Measurements from ENCODE around the gene SOX5. TPM values are rescaled to one million over a fixed set of nuclear protein-coding genes. Genes with fewer than 3 reads are reported as not detected.
"Not testable (repeated sequence)": the region's sequence is repeated elsewhere in the genome, so short reads cannot be mapped to it uniquely, and the experiment has no call there.

The SOX5 gene
- total RNA-seq, 1 donor from 2014 or later = 11.1 TPM

DNA sequence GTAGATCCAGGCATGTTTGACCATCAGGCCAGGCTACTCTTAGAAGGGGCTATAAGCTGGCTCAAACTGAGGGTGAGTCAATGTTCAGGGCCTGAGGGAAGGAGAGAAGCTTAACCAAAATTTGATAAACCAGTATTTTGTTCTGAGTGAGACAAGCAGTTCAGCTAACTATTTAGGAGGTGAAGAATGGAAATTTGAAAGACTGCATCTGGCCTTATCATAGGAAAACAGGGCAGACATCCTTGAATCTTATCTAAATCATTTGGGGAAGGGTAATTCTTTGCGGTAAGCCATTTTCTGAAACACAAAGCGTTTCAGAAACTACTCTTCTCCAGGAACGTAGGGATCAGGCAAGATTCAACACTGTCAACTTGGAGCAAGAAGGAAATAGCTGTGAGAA is 447.2 kb downstream of the SOX5 start:
- no peak for TF ChIP-seq CTCF (IDR thresholded peaks at IDR 0.05)
- DNase-seq (ENCODE audit: low spot score) = no peak
- no peak overlapping the region for H3K4me3 Mint-ChIP-seq (ENCODE audit: unreplicated experiment)
- no peaks in the 10 kb centered on the region for H3K36me3 Mint-ChIP-seq (ENCODE audit: low read depth)
- H3K4me1 Mint-ChIP-seq (ENCODE audit: low read depth) = no peaks in the 10 kb centered on the region
- H3K9me3 Mint-ChIP-seq (ENCODE audit: low read depth) = peaks cover 15% of the 10 kb centered on the region
- H3K27me3 Mint-ChIP-seq (ENCODE audit: low read depth) = no peaks in the 10 kb centered on the region
- no peak overlapping the region for H3K27ac Mint-ChIP-seq (ENCODE audit: unreplicated experiment)

- Mint-ChIP-seq H3K27ac (ENCODE audit: unreplicated experiment) (no peak overlapping the region), H3K4me3 (ENCODE audit: unreplicated experiment) (no peak overlapping the region), H3K4me1 (ENCODE audit: low read depth) (no peaks in the 10 kb centered on the region)
Measured at GRCh38 chr12:23495472-23495871, 454.0 kb downstream of the SOX5 start.

GRCh38 chr12:23493672-23494071 is 455.8 kb downstream of the SOX5 start:
- Mint-ChIP-seq H3K9me3 (ENCODE audit: low read depth) (peaks cover 15% of the 10 kb centered on the region), H3K27me3 (ENCODE audit: low read depth) (no peaks in the 10 kb centered on the region), H3K36me3 (ENCODE audit: low read depth) (no peaks in the 10 kb centered on the region), H3K4me1 (ENCODE audit: low read depth) (no peaks in the 10 kb centered on the region), H3K27ac (ENCODE audit: unreplicated experiment) (no peak overlapping the region), H3K4me3 (ENCODE audit: unreplicated experiment) (no peak overlapping the region)
- no peak for DNase-seq (ENCODE audit: low spot score)
- TF ChIP-seq CTCF (IDR thresholded peaks at IDR 0.05) = no peak

More at GRCh38 chr12:23495472-23495871, 454.0 kb downstream of the SOX5 start:
- no peak for DNase-seq (ENCODE audit: low spot score)
- peaks cover 19% of the 10 kb centered on the region for H3K9me3 Mint-ChIP-seq (ENCODE audit: low read depth)
- no peaks in the 10 kb centered on the region for H3K36me3 Mint-ChIP-seq (ENCODE audit: low read depth)
- no peak for TF ChIP-seq CTCF (IDR thresholded peaks at IDR 0.05)
- H3K27me3 Mint-ChIP-seq (ENCODE audit: low read depth) = no peaks in the 10 kb centered on the region

DNA sequence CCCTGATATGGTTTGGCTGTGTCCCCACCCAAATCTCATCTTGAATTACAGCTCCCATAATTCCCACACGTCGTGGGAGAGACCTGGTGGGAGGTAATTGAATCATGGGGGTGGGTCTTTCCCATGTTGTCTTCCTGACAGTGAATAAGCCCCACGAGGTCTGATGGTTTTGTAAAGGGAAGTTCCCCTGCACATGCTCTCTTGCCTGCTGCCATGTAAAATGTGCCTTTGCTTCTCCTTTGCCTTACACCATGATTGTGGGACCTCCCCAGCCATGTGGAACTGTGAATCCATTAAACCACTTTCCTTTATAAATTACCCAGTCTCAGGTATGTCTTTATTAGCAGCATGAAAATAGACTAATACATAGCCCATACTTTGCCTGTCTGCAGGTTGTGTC is 458.4 kb downstream of the SOX5 start:
- not testable (repeated sequence) for H3K27ac Mint-ChIP-seq (ENCODE audit: unreplicated experiment); H3K4me3 Mint-ChIP-seq (ENCODE audit: unreplicated experiment); H3K36me3 Mint-ChIP-seq (ENCODE audit: low read depth); DNase-seq (ENCODE audit: low spot score); H3K9me3 Mint-ChIP-seq (ENCODE audit: low read depth); H3K4me1 Mint-ChIP-seq (ENCODE audit: low read depth); H3K27me3 Mint-ChIP-seq (ENCODE audit: low read depth)

DNA sequence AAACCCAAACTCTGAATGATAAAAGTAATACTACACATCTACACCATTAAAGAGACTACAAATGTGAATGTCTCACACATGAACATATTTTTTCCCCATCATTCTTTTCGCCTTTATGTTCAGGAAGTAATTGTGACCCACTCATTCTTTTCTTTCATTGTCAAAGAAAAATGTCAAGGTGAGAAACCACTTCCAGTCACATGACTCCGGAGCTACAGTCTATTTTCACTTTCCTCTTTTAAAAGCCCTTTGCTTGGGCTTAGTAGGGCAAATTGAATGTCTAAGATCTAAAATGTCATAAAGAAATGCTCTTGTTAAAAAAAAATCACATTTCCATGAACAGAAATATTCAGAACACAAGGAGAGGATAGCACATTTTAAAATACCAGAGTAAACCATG is 461.3 kb downstream of the SOX5 start:
- Mint-ChIP-seq H3K27ac (ENCODE audit: unreplicated experiment) (no peak overlapping the region), H3K27me3 (ENCODE audit: low read depth) (no peaks in the 10 kb centered on the region), H3K36me3 (ENCODE audit: low read depth) (no peaks in the 10 kb centered on the region), H3K4me1 (ENCODE audit: low read depth) (no peaks in the 10 kb centered on the region), H3K9me3 (ENCODE audit: low read depth) (peaks cover 5% of the 10 kb centered on the region), H3K4me3 (ENCODE audit: unreplicated experiment) (no peak overlapping the region)
- no peak for DNase-seq (ENCODE audit: low spot score)
- no peak for TF ChIP-seq CTCF (IDR thresholded peaks at IDR 0.05)

DNA sequence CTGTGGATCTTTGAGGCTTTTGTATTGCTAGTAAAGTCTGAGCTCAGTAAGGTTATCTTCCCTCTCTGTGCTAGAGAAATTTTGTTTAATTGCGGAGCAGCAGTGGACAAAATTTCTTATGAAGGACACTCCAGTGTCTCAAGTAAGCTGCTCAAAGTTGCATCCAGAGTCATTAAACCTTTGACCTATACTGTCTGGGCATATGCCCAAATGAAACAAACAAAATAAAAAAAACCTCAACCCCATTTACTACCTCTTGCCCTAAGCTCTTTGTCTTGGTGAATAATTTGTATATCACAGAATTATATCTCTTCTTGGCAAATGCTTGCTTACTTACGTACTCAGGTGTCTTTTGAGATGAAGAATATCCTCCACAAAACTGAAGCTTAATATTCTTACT is 465.2 kb downstream of the SOX5 start:
- H3K4me3 Mint-ChIP-seq (ENCODE audit: unreplicated experiment) = no peak overlapping the region
- no peaks in the 10 kb centered on the region for H3K4me1 Mint-ChIP-seq (ENCODE audit: low read depth)
- no peaks in the 10 kb centered on the region for H3K36me3 Mint-ChIP-seq (ENCODE audit: low read depth)
- H3K27me3 Mint-ChIP-seq (ENCODE audit: low read depth) = no peaks in the 10 kb centered on the region
- H3K9me3 Mint-ChIP-seq (ENCODE audit: low read depth) = peaks cover 26% of the 10 kb centered on the region
- no peak for TF ChIP-seq CTCF (IDR thresholded peaks at IDR 0.05)
- H3K27ac Mint-ChIP-seq (ENCODE audit: unreplicated experiment) = no peak overlapping the region
- no peak for DNase-seq (ENCODE audit: low spot score)

Measured in chondrocyte (in vitro differentiated cells).